Esophagus squamous epithelium (tissue), 5 donors: ENCODE data around the gene MOV10. TPM values are rescaled to one million over a fixed set of nuclear protein-coding genes. Genes with fewer than 3 reads are reported as not detected.
A peak's percentile ranks its signal among the peaks of the same experiment; 100 is the strongest.

Source experiments
- DNase-seq: peaks from one replicate; lab custom pipeline; 2025; lab: John Stamatoyannopoulos, UW
- H3K27ac ChIP-seq, 4 donors: fragments of 200-600 bp; sonication (generic); one replicate each; pipeline ENCODE4 v1.5.1; 2016 to 2019; ENCODE audit warnings: mild to moderate bottlenecking in 1 of 4
- H3K27me3 ChIP-seq, 4 donors: fragments of 200-600 bp; sonication (generic); 1 replicate in 3 of 4; 2 replicates in 1 of 4; pipeline versions ENCODE4 v1.5.1 to v1.6.0; 2017 to 2021; ENCODE audit warnings: antibody characterized with exemption in 1 of 4
- H3K36me3 ChIP-seq, 3 donors: fragments of 200-600 bp; sonication (generic); one replicate each; pipeline ENCODE4 v1.5.1; 2016 to 2019
- H3K4me1 ChIP-seq, 3 donors: fragments of 200-600 bp; sonication (generic); one replicate each; pipeline ENCODE4 v1.5.1; 2017 to 2019
- H3K4me3 ChIP-seq, 4 donors: fragments of 200-600 bp; sonication (generic); 1 replicate in 3 of 4; 2 replicates in 1 of 4; pipeline ENCODE4 v1.5.1; 2016 to 2019; ENCODE audit warnings: mild to moderate bottlenecking in 2 of 4, moderate library complexity in 1 of 4
- H3K9me3 ChIP-seq, 3 donors: fragments of 200-600 bp; sonication (generic); one replicate each; pipeline ENCODE4 v1.5.1; 2016 to 2019
- POLR2A ChIP-seq, 4 donors: fragments of 450-650 bp; IDR thresholded peaks; one replicate each; pipeline ENCODE4 v1.6.1; 2017; ENCODE audit warnings: antibody characterized with exemption in 4 of 4, mild to moderate bottlenecking in 4 of 4, moderate library complexity in 3 of 4
- WGBS, 2 donors: methylation state at CpG; one replicate each; pipeline ENCODE4 v1.1.5; 2018; 5-methylcytosine and 5-hydroxymethylcytosine counted together
- intact Hi-C: fragments of 100-400 bp; cut with DNase I; formaldehyde crosslinking; loops from one replicate; pipeline ENCODE4 v1.15.0; 2022
- small RNA-seq, 4 donors: library from RNA; depleted of rRNA; stranded (forward); fragments of <200 nt; gene quantifications; one replicate each; pipeline ENCODE3, GENCODE V24; 2016
- total RNA-seq, 4 donors: library from RNA; depleted of rRNA; stranded (reverse); fragments of >200 nt; gene quantifications; one replicate each; pipeline ENCODE4 v1.1.0, GENCODE V29; 2016
- TF ChIP-seq, protein P1 (sequence below), 6 experiments: fragments of 450-650 bp in 4 of 6; fragments of 200-600 bp in 2 of 6; sonication (generic) in 2 of 6; IDR thresholded peaks; one replicate each; pipeline ENCODE4 v1.5.1; 2016 to 2019; ENCODE audit warnings: antibody characterized with exemption in 6 of 6, mild to moderate bottlenecking in 4 of 6, moderate library complexity in 4 of 6
- donor health status: DM: yes; HTN: yes; CAD: no.

MOV10 gene
- total RNA-seq, 4 donors from 2014 or later: 16.5 to 34.2 (median 28.9) TPM

DNA sequence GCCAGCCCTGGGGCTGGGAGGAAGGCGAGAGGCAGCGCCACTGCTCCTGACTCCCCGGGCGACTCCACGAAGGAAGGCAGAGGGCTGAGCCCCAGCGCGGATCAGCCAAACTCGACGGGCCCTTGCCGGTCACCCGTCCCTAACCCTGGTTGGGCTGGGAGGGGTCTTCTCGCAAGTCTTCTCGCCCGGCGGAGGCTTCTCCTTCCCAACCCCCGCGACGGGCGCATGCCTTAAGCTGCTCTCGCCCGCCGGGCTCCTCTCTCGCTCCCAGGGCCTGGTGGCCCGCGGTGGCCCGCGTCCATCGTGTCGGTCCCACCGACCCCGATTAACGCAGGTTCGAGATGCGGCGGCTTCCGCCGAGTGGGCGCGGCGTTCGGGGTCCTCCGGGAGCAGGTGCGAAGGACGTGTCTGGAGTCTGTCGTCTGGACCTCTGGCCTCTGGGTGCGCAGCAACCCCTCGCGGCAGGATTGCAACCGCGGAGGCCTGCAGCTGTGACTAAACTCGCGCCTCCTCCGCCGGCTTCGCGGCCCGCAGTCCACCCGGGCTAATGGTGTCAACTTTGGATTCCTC, 69.6 kb downstream of the MOV10 start:
- 10% methylated on average over 2 of the region's 58 CpGs; no CpG with 5 or more reads in 1 of the 2 donors for WGBS, 2 donors
- Histone ChIP-seq H3K4me3 (peak overlapping the region; percentile 14 to 59 (median 43)), H3K9me3 (no peaks in the 10 kb centered on the region), H3K36me3 (no peaks in the 10 kb centered on the region), H3K27me3 (peaks cover 0 to 46% (median 3%) of the 10 kb centered on the region in 4 donors), H3K27ac (no peak overlapping the region), H3K4me1 (peaks cover 6 to 13% (median 10%) of the 10 kb centered on the region in 3 donors)
- no peak for TF ChIP-seq POLR2A (IDR thresholded peaks at IDR 0.05)
- TF ChIP-seq, protein P1, sequence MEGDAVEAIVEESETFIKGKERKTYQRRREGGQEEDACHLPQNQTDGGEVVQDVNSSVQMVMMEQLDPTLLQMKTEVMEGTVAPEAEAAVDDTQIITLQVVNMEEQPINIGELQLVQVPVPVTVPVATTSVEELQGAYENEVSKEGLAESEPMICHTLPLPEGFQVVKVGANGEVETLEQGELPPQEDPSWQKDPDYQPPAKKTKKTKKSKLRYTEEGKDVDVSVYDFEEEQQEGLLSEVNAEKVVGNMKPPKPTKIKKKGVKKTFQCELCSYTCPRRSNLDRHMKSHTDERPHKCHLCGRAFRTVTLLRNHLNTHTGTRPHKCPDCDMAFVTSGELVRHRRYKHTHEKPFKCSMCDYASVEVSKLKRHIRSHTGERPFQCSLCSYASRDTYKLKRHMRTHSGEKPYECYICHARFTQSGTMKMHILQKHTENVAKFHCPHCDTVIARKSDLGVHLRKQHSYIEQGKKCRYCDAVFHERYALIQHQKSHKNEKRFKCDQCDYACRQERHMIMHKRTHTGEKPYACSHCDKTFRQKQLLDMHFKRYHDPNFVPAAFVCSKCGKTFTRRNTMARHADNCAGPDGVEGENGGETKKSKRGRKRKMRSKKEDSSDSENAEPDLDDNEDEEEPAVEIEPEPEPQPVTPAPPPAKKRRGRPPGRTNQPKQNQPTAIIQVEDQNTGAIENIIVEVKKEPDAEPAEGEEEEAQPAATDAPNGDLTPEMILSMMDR (IDR thresholded peaks at IDR 0.05): peak in 3 of 6 experiments; percentile 19 to 56 (median 20)
- DNase-seq: no peak
- intact Hi-C loops: no loop called here

DNA sequence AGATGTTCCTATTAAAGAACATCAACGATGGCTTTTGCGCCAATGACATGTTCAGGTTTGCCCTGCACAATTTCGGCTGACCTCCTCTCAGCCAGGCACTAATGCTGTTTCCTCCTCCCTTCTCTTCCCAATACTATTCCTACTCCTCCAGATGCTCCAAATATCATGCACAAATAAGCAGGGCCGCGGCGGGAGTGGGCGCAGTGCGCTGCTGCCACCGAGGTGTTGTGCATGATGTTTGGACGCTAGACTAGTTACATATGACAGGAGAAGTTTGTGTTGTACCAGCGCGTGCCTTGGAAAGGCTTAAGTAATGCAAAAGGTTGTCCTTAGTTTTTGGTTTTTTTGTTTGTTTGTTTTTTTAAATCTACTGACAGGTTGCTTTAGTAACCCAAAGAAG, 73.9 kb downstream of the MOV10 start:
- H3K4me1 ChIP-seq: peaks cover 6 to 12% (median 8%) of the 10 kb centered on the region in 3 donors
- H3K4me3 ChIP-seq: no peak overlapping the region
- H3K36me3 ChIP-seq: no peaks in the 10 kb centered on the region
- no peak for DNase-seq
- TF ChIP-seq POLR2A (IDR thresholded peaks at IDR 0.05): no peak
- TF ChIP-seq, protein P1 (IDR thresholded peaks at IDR 0.05): no peak
- H3K27me3 ChIP-seq: peaks cover 0 to 29% (median under 1%) of the 10 kb centered on the region in 4 donors
- no peak overlapping the region for H3K27ac ChIP-seq
- H3K9me3 ChIP-seq: no peaks in the 10 kb centered on the region
- WGBS, 2 donors: 90 to 95% methylated on average over 12 of the region's 12 CpGs
- intact Hi-C loops: no loop called here

Small RNA genes lying within 50 kb of the gene (small RNA-seq; reads per million reads assigned to genes)
- 0 reads per million in 4 donors for gene RNU7-70P

Other genes with a start within 250 kb of the MOV10 start
- 10 to 100 TPM in 2 of 4 donors, 1 to 10 TPM in 2; 2.9 to 11.6 (median 8.2) TPM for gene WNT2B, start 165.7 kb upstream of the MOV10 start, total RNA-seq
- 10 to 100 TPM in 3 of 4 donors, 1 to 10 TPM in 1; 9.4 to 25.0 (median 12.4) TPM for gene ST7L, start 55.5 kb upstream of the MOV10 start, total RNA-seq
- gene CAPZA1, start 54.8 kb upstream of the MOV10 start, total RNA-seq: 100 to 1,000 TPM; 129 to 286 (median 209) TPM
- gene RHOC, start 32.5 kb downstream of the MOV10 start, total RNA-seq: 100 to 1,000 TPM in 2 of 4 donors, 10 to 100 TPM in 2; 49.9 to 108 (median 78.0) TPM
- gene PPM1J, start 40.7 kb downstream of the MOV10 start, total RNA-seq: 1 to 10 TPM; 2.2 to 4.8 (median 2.9) TPM